Mesothelial cell of epicardium (in vitro differentiated cells): ENCODE measurements around the gene SORL1. TPM values are rescaled to one million over a fixed set of nuclear protein-coding genes. Genes with fewer than 3 reads are reported as not detected.

Experiments used
- DNase-seq, 2 experiments: peaks; one replicate each; pipeline ENCODE4 v3.0.0; 2021; ENCODE audit warnings: low spot score in 2 of 2; ENCODE audit not compliant: unreplicated experiment in 2 of 2
- H3K27ac Mint-ChIP-seq: 2 replicates; pipeline ENCODE4 v1.8.0; 2021; ENCODE audit warnings: mixed read lengths
- H3K27me3 Mint-ChIP-seq: 2 replicates; pipeline ENCODE4 v1.8.0; 2021; ENCODE audit warnings: low read depth, mixed read lengths
- H3K36me3 Mint-ChIP-seq: 2 replicates; pipeline ENCODE4 v1.8.0; 2021; ENCODE audit warnings: mixed read lengths
- H3K4me1 Mint-ChIP-seq: 2 replicates; pipeline ENCODE4 v1.8.0; 2021; ENCODE audit warnings: mixed read lengths
- H3K4me3 Mint-ChIP-seq: 2 replicates; pipeline ENCODE4 v1.8.0; 2021; ENCODE audit warnings: mild to moderate bottlenecking, moderate library complexity, mixed read lengths
- H3K9me3 Mint-ChIP-seq: 2 replicates; pipeline ENCODE4 v1.8.0; 2021; ENCODE audit warnings: mixed read lengths
- total RNA-seq: library from RNA; stranded (reverse); gene quantifications from 3 replicates; pipeline ENCODE4 v1.2.1, GENCODE V29; 2021
- TF ChIP-seq, protein P1 (sequence below): fragments of 200-600 bp; sonication (generic); IDR thresholded peaks from one replicate; pipeline ENCODE4 v1.5.0; 2021; ENCODE audit warnings: antibody characterized with exemption; ENCODE audit not compliant: unreplicated experiment

The SORL1 gene
- total RNA-seq, 1 donor from 2014 or later: 32.8 TPM

DNA sequence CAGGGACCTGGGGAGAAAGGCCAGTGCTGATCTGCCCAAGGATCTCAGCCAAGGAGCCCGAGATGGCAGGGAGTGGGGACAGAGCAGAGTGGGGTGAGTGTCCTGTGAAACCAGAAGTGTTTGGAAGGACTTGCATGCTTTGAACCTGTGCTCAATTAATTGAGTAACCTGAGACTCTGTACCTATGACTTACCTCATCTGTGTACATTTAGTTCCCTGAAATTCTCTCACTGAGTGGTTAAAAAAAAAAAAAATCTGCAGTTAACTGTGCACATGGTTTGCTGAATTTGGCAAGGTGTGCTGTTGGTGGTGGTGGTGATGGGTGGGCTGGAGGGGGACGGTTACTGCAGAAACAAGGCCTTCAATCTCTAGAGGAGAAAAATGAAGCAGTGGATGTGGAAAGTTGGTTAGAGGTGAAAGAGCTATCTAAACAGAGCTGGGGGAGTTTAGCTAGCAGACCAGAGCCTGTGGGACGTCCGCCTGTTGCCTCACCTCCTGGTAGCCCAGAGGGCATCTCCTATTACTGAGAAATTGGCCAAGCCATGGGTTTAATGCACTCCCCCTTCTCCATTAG, 8.9 kb downstream of the SORL1 start:
- H3K9me3 Mint-ChIP-seq: no peaks in the 10 kb centered on the region
- no peak for DNase-seq
- H3K4me1 Mint-ChIP-seq: peaks cover 49% of the 10 kb centered on the region
- no peaks in the 10 kb centered on the region for H3K36me3 Mint-ChIP-seq
- TF ChIP-seq, protein P1, sequence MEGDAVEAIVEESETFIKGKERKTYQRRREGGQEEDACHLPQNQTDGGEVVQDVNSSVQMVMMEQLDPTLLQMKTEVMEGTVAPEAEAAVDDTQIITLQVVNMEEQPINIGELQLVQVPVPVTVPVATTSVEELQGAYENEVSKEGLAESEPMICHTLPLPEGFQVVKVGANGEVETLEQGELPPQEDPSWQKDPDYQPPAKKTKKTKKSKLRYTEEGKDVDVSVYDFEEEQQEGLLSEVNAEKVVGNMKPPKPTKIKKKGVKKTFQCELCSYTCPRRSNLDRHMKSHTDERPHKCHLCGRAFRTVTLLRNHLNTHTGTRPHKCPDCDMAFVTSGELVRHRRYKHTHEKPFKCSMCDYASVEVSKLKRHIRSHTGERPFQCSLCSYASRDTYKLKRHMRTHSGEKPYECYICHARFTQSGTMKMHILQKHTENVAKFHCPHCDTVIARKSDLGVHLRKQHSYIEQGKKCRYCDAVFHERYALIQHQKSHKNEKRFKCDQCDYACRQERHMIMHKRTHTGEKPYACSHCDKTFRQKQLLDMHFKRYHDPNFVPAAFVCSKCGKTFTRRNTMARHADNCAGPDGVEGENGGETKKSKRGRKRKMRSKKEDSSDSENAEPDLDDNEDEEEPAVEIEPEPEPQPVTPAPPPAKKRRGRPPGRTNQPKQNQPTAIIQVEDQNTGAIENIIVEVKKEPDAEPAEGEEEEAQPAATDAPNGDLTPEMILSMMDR: no peak
- no peaks in the 10 kb centered on the region for H3K27me3 Mint-ChIP-seq
- no peak overlapping the region for H3K4me3 Mint-ChIP-seq
- H3K27ac Mint-ChIP-seq: no peak overlapping the region

DNA sequence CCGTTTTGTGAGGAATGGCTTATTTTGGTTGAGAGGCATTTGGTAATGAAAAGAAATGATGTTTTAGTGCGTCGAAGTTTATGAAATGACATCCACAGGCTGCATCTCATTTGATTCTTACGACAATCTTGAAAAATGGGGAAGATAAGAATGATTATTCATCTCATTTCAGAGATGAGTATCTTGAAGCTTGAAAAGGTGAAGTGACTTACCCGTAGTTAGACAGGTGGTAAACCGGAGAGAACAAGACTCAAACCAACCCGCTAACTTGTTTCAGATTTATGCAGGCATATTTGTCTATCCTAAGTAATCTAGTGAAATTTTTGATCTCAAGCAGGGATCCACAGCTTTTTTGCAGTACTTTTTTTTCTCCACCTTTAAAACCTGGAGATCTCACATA, 9.7 kb downstream of the SORL1 start:
- TF ChIP-seq, protein P1: no peak
- H3K27ac Mint-ChIP-seq: peak overlapping the region; percentile 47
- no peak for DNase-seq
- no peaks in the 10 kb centered on the region for H3K9me3 Mint-ChIP-seq
- H3K4me1 Mint-ChIP-seq: peaks cover 56% of the 10 kb centered on the region
- H3K27me3 Mint-ChIP-seq: no peaks in the 10 kb centered on the region
- H3K36me3 Mint-ChIP-seq: no peaks in the 10 kb centered on the region
- no peak overlapping the region for H3K4me3 Mint-ChIP-seq

DNA sequence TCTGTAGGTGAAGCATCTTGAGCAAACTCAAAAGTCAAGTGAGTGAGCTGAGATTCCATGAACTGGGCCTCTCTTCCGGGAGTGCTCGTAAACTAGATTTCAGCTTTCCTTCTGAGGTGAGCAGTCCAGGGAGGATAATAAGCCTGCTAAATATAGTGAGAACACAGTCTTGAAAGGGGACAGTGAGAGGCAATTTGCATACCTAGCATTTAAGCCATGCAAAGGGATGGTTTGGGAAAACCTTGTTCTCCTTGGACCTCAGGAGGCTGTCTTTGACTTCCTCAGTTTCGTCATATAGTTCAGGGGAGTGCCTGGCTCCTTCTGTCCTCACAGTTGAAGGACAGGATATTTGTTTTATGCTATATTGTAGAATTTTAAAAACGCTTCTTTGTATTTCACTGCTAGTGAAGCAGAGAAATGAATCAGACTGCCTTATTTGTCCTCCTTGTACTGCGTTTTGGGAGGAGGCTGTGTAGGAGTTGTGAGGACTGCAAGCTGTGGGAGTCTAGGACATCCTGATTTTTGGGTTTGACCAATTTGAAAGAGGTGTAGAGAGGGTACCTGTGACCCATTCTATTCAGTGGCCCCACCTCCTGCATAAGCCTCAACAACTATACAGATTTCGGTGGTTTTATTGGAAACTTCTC, 11.7 kb downstream of the SORL1 start:
- no peaks in the 10 kb centered on the region for H3K36me3 Mint-ChIP-seq
- H3K4me3 Mint-ChIP-seq: no peak overlapping the region
- no peak overlapping the region for H3K27ac Mint-ChIP-seq
- DNase-seq: no peak
- peaks cover 71% of the 10 kb centered on the region for H3K4me1 Mint-ChIP-seq
- no peaks in the 10 kb centered on the region for H3K27me3 Mint-ChIP-seq
- H3K9me3 Mint-ChIP-seq: no peaks in the 10 kb centered on the region
- TF ChIP-seq, protein P1: no peak

DNA sequence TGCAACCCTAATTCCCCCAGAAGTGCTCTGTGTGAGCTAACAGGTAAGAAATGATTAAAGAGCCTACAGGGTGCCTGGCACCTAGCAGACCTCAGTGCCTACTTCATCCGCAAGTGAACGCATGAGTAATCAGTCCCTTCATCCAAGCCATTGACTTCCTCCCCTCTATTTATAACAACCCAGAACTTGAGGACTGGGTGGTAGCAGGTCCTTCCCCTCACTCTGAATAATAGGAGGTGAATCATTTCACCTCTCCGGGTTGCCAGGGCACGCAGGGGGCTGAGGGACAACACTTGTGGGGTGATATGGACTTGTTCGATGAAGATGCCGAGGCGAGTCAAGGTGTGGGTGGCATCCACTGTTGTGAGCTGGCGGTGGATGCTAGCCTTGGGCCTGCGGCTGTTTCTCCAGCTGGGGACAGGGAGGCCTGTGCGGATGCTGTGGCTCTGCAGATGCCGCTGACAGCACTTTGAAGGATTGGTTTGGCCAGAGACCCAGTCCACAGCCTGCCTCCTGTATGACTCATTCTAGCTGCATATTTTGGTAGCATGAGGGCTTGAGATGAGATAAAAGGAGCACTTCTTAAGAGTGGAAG, 12.3 kb downstream of the SORL1 start:
- peaks cover 73% of the 10 kb centered on the region for H3K4me1 Mint-ChIP-seq

DNA sequence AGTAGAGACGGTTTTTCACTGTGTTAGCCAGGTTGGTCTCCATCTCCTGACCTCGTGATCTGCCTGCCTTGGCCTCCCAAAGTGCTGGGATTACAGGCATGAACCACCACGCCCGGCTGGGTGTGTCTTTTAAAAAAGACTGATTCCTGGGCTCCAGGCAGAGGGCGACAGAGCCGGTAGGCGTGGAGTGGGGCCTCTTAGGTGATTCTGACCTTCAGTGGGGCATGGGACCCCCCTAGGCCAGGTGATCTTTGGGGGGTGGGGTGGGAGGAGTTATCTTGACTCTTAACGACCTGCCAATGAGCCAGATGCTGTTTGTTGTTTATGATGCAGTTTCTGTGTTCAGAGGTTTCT, 13.6 kb downstream of the SORL1 start:
- no peaks in the 10 kb centered on the region for H3K36me3 Mint-ChIP-seq
- DNase-seq: no peak
- H3K4me3 Mint-ChIP-seq: peak overlapping the region; percentile 7
- no peaks in the 10 kb centered on the region for H3K27me3 Mint-ChIP-seq
- TF ChIP-seq, protein P1: no peak
- peak overlapping the region; percentile 97 for H3K27ac Mint-ChIP-seq
- H3K4me1 Mint-ChIP-seq: peaks cover 63% of the 10 kb centered on the region
- H3K9me3 Mint-ChIP-seq: no peaks in the 10 kb centered on the region

More for the DNA sequence above, 12.3 kb downstream of the SORL1 start:
- TF ChIP-seq, protein P1: no peak
- Mint-ChIP-seq H3K4me3 (no peak overlapping the region), H3K9me3 (no peaks in the 10 kb centered on the region), H3K36me3 (no peaks in the 10 kb centered on the region), H3K27me3 (no peaks in the 10 kb centered on the region), H3K27ac (peak overlapping the region; percentile 97)
- DNase-seq: peak in 1 of 2 experiments; percentile 68
